IPS-NIHi7 (cell line): Measurements from ENCODE around the gene PRM3.

Experiments
- DNase-seq: peaks from one replicate; pipeline ENCODE4 v3.0.0; 2012; ENCODE audit warnings: mixed read lengths; ENCODE audit errors: extremely low spot score

PRM3 gene, protein sequence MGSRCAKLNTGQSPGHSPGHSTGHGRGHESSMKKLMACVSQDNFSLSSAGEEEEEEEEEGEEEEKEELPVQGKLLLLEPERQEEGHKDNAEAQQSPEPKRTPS

DNA sequence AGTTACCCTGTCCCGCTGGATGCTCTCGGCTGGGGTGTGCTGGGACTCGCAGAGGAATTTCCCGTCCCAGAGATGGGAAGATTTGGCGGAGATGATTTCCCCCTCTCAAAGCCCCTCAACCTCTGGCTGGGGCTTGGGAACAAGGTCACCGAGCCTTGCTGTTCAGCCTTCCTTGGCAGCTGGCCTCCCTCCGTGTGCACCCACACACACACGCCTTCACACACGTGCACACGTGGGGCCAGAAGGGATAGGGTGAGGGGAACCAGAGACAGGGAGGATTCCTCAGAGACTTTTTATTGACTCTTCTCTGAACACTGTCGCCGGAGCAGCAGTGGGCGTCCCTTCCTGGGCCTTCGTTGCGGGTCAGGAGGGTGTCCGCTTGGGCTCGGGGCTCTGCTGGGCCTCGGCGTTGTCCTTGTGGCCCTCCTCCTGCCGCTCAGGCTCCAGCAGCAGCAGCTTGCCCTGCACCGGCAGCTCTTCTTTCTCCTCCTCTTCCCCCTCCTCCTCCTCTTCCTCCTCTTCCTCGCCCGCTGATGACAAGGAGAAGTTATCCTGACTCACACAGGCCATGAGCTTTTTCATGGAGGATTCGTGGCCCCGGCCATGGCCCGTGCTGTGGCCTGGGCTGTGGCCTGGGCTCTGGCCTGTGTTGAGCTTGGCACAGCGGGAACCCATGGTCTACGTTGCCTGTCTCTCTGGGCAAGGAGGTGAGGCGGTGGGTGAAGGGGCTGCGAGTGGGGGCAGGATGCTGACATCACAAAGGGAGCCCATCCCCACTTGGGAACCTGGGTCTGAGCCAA is at the start of gene PRM3:
PRM3 (minus strand) TSS at position 709 of the 800 bp plus-strand sequence; CDS start at position 675, 34 bp downstream.
- DNase-seq, result no peak

DNA sequence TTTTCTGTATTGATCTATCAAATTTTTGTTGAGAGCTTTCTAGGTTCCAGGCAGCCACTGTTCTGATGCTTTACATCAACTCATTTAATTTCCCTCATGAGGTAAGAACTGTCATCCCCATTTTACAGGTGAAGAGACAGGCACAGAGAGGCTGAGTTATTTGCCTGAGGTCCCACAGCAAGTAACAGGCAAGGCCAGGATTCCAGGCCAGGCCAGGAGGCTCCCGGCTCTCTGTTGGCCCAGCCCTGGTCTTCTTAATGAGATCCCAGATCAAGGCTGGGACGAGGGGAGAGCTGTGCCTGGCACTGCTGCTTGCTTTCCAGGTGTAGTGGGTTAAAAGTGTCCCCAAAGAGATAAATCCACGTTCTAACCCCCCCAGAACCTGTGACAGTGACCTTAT is 49.4 kb upstream of the PRM3 start:
- DNase-seq, result no peak

DNA sequence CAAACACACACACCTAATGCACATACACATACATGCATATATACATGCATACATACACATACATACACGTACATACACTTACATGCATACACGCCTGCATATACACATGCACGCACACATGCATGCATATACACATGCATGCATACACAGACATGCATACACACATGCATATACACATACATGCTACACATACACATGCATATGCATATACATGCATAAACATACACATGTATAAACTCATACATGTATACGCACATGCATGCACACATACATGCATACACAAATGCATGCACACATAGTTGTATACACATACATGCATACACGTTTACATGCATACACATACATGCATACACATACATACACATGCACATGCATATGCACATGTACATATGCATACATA is 48.2 kb upstream of the PRM3 start:
- DNase-seq, result no peak

DNA sequence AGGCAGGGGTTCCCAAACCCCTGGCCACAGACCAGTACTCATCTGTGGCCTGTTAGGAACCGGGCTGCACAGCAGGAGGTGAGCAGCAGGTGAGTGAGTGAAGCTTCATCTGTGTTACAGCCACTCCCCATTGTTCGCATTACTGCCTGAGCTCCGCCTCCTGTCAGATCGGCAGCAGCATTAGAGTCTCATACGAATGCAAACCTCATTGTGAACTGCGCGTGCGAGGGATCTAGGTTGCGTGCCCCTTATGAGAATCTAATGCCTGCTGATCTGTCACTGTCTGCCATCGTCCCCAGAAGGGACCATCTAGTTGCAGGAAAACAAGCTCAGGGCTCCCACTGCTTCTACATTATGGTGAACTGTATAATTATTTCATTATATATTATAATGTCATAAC is 46.7 kb upstream of the PRM3 start:
- no peak for DNase-seq

DNA sequence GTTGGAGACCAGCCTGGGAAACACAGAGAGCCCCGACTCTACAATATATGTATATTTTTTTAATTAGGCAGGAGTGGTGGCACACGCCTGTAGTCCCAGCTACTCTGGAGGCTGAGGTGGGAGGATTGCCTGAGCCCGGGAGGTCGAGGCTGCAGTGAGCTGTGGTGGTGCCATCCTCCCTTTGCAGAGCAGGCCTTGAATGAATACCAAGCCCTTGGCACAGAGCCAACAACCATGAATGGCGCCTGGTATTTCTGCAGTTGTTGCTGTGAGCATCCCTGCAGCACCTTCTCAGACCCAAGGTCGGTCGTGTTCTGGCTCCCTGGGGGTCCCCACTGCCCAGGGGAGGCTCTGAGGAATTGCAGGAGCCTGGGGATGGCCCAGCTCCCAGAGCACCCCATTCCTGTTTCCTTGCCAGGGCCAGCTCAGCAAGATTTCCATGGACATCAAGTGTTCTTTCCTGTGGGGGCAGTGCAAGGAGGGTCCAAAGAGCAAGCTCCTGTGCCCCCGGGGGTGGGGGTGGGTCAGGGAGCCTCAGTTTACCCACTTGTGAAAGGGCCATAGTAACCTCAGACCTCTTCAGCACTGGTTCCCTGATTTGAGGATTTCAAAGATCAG is 46.2 kb upstream of the PRM3 start:
- no peak for DNase-seq

DNA sequence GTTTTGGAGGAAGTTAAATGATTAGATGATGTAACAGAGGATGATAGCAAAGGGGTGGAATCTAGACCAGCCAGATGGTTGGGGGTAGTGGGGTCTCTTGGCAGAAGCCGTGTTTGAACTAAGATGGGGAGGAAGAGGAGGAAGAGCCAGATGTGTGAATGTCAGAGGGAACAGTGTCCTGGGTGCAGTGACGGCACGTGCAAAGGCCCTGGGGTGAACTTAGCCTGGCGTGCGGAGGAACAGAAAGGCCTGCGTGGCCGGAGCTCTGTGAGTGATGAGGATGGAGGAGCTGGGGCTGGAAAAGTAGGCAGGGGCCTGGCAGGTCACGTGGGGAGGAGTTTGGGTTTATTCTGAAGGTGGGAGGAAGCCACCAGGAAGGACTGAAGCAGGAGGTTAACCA is 45.4 kb upstream of the PRM3 start:
- no peak for DNase-seq

DNA sequence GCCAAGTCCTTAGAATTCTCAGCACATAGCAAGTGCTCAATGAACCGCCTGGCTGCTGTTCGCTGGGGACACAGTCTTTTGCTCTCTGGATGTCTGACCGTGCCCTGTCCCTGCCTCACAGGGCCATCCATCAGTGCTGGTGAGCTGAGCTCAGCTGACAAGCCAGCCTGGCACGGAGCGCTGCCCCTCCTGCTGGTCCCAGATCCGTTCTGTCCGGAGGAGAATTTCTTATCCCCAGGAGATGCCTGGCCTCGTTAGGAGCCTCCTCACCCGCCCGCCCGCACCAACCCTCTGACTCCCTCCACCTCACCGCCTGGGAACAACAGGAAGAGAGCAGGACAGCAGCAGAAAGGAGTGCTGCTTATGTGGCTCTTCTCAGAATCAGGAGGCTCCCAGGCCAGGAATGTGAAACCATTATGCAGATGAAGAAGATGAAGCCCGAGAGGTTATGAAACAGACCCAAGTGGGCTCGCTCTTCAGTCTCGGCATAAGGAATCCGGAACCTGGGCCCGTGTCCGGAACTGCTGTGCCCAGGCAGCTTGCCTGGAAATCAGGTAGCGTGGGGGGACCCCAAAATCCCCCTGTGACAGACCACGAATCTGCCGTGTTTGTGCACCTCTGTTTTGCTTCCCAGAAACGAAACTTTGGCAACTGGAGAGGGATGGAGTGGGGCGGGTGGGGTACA is 43.0 kb upstream of the PRM3 start:
- peak; percentile 66 for DNase-seq

DNA sequence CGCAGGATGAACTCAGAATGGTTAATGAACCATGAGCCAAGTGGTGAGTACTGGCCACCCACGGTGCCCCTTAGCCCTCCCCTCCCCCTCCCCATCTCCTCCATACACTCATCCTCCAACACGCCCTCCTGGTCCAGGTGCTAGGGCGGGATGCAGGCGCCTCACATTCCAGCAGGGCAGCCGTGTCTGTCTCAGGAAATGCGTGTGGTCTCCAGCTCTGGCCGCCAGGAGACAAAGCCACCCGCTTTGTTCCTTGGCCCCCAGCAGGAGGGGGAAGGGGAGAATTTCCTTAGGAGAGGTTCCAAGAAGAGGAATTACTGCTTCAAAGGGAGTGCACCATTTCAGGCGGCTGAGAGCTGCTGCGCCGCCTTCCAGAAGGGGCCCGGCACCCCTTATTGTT is 42.1 kb upstream of the PRM3 start:
- DNase-seq, result peak; percentile 88

DNA sequence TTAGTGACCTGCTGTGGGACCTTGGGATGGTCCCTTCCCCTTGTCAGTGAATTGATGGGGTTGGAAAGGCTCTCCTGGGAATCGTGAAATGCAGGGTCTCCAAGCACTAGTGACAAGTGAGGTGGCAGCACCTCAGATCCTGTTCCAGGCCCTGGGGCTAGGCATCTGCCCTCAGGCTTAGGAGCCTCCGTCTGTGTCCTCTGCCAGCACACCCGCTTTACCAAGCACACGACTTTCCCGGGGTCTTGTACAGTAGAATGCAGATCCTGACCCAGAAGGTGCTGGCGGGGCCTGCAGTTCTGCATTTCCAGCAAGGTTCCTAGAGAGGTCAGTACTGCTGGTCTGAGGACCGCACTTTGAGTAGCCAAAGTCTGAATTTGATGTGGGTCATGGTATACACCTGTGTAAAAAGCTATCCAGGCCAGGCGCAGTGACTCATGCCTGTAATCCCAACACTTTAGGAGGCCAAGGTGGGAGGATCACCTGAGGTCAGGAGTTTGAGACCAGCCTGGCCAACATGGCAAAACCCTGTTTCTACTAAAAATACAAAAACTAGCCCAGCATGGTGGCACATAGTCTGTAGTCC is 41.0 kb upstream of the PRM3 start:
- DNase-seq, result no peak

DNA sequence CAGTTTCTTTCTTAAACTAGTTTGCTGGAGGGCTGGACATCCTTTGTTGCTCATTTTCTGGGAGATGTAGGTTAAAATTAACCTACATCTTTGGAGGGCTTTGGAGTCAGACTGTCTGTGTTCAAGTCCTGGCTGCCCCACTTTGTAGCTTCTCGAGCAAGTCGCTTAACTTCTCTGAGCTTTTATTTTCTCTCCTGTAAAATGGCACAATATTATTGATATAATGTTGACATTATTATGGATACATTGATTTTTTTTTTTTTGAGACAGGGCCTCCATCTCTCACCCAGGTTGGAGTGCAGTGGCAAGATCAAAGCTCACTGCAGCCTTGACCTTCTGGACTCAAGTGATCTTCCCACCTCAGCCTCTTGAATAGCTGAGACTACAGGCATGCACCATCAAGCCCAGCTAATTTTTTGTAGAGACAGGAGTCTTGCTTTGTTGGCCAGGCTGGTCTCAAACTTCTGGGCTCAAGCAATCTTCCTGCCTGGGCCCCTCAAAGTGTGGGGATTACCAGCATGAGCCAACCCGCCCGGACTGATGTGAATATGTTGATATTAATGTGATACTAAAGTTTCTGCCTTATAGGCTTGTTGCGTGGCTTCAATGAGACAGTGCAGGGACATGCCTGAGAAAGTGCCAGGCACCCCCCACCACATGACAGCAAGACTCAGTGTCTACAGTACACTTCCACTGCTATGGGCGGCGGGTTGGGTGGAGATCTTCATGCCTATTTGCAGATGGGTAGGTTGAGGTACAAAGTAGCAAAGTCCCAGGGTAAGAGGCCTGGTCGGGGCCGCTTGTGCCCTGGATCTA is 40.3 kb upstream of the PRM3 start:
- DNase-seq, result no peak

DNA sequence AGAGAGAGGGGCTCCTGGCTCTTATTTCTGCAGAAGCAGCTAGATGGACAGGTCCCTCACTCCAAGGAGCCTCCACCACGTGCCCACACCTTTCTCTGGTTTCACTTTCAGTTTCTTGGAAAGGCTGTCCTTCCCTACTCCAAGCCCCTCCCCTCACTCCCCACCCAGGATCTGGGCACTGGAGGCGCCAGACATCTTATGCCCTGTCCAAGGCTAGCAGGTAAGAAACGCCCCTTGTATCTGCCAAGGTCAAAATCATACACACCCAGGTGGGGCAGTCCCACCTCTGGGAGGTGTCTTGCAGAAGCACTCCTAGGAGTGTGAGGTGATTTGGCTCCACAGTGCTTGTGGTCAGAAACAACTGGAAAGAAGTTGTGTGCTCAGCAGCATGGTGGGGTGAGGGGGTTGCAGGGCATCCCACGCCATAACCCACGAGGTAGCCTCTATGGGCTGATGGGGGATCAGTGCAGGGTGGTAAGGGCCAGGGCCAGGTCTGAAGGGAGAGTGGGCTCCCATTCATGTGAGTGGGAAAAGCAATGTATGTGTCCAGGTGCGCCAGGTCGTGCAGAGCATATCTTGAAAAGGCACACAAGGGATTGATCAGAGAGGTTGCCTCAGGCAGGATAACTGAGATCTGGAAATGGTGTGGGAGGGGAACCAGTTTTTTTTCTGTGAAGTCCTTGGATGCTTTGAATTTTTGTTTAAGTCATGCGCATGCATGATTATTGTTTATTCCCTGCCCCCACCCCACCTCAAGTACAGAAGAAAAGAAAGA is 39.5 kb upstream of the PRM3 start:
- DNase-seq, result peak; percentile 45

DNA sequence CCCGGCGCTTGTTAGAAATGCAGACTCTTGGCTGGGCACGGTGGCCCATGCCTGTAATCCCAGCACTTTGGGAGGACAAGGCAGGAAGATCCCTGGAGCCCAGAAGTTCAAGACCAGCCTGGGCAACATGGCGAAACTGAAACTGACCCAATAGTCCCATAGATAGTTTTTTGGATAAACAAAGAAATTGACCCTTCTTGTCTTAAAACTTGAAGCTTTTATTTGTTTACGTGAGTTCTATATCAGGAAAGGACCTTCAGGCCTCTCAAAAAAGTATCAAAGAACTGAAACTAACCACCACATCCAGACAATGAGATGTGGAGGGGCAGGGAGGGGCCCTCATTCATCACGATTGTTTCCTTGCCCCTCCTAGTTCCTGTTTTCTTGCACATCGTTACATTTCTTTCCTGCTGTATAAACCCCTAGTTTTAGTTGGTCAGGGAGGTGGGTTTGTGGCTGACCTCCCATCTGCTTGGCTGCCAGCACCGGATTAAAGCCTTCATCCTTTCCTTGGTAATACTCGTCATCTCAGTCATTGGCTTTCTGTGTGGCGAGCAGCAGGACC is 37.6 kb upstream of the PRM3 start:
- no peak for DNase-seq

DNA sequence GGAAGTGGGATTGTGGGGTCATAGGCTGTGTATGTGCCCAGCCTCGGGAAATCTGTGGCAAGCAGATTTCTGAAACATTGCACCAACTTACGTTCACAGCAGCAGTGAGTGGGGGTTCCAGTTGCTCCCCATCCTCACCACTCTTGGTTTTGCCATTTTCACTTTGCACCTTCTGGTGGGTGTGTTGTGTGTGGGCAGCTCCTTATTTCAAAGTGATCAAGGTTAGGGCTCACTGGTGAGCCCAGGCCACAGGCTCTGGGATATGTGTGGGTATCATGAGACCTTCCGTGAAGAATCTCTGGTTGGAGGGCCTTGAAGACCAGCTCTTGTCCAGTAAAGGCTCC is 37.2 kb upstream of the PRM3 start:
- no peak for DNase-seq

DNA sequence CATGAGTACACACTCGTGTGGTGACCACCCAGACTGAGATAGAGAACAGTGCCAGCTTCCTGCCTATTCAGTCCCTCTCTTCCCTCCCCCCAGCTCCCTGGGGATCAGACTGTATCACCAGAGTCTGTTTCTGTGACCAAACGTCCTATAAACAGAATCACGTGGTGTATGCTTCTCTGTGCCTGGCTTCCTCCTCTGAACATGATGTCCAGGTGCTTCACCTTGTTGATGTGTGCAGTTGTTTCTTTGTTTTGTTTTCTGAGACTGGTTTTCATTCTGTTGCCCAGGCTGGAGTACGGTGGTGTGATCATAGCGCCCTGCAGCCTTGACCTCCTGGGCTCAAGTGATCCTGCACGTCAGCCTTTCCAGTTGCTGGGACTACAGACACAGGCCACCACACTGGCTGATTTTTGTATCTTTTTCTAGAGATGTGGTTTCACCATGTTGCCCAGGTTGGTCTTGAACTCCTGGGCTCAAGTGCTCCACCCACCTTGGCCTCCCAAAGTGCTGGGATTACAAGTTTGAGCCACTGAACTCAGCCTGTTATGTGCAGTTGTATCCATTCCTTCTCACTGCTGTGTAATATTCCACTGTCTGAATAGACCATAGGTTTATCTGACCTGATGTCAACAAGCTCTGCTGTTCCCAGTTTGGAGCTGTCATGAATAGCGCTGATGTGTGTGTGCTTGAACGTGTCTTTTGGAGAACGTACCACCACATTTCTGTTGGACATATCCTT is 36.6 kb upstream of the PRM3 start:
- DNase-seq, result no peak

DNA sequence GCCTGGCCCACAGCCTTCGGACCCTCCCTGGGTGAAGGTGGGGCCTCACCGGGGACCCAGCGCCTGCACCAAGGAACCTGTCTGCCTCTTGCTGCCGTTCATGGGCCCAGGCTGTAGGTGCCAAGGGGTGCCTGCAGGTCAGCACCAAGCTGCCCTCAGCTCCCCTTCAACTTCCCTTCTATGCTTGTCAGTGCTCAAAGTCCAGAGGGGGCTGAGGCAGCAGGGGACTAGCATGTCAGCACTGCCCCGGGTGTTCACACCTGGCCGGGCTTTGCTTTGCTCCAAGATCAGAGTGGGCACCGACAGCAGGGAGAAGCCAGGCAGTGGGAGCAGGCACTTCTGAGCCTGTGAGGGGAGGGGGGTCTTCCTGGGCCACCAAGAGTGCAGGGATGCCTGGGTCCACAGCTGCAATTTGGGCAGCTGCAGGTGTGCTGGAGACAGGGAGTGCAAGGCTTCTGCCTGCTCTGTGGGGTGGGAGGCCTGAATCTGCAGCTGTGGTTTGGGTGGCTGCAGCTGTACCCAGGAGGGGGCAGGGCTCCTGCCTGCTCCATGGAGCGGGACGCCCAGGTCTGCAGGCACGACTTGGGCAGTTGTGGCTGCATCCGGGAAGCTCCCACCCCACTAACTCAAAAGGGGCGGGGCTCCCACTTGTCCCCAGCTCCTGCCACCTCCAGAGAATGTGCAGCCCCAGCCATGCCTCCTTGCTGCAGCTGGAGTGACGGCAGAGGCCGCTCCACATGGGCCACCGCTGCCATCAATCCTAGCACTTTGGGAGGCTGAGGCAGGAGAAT is 35.3 kb upstream of the PRM3 start:
- DNase-seq, result no peak

DNA sequence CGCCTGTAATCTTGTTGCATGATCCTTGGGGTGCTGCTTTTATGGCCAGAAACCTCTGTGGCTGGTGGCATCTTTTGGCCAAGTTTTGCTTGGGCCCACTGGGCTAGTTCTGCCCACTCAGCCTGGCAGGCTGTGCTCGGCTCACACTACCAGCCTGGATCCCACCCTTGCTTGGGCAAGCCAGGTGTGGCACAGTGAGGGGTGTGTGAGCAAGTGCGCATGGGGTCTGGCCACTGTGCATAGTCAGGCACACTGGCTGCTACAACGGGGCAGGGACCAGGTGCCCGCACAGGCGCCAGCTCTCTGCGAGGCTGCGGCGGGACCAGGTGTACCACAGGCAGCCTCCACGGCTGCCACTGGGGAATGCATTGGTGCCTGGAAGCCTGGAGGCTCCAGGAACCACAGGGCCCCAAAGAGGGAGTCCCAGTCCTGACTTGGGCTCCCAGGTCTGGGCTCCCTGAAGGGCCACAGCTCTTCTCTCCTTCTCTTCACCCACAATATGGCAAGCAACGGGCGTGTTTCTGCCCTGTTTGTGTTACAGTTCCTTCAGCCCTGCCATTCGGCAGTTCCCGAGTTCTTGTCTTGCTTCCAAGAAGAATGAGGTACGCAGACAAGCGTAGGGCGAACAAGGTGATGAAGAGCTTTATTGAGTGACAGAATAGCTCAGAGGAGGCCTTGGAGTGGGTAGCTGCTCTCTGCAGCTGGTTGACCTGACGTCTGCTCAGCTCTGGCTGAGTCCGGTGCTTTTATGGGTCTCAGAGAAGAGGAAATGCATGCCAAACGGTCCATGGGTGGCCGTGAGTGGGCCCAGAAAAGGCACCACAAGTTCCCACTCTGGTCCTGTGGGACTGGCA is 34.4 kb upstream of the PRM3 start:
- DNase-seq, result no peak

DNA sequence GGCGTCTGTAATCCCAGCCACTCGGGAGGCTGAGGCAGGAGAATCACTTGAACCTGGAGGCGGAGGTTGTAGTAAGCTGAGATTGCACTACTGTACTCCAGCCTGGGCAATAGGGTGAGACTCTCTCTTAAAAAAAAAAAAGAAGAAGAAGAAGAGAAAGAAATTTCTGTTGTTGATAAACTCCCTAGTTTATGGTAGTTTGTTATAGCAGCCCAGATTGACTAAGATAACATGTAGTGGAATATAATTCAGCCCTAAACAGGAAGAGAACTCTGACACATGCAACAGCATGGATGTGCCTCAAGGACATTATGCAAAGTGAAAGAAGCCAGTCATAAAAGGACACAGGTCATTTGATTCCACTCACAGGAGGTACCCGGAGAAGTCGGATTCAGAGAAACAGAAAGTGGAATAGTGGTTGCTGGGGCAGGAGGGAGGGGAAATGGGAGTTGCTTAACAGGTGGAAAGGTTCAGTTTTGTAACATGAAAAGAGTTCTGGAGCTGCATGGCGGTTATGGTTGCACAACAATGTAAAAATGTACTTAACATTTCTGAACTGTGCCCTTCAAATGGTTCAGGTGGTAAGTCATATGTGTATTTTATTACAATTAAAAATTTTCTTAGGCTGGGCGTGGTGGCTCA is 33.7 kb upstream of the PRM3 start:
- DNase-seq, result no peak

DNA sequence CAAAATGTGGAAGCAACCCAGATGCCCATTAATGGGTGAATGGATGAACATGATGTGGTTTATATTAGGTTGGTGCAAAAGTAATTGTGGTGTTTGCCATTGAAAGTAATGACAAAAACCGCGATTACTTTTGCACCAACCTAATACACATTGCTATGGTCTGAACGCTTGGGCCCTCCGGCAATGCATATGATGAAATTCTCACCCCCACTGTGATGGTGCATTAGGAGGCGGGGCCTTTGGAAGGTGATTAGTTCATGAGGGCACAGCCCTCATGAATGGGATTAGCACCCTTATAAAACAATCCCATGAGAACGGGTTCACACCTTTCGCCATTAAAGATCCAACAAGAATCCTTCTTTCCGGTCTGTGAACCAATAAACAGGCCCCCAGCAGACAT is 33.0 kb upstream of the PRM3 start:
- DNase-seq, result no peak
